HFFc6 (cell line): ENCODE results near the gene THSD4. TPM values are rescaled to one million over a fixed set of nuclear protein-coding genes. Genes with fewer than 3 reads are reported as not detected.
A peak's percentile ranks its signal among the peaks of the same experiment; 100 is the strongest.

Experiments used
- DNase-seq: peaks from one replicate; pipeline ENCODE4 v3.0.0-alpha.2; 2018
- H3K27ac Mint-ChIP-seq: 2 replicates; pipeline ENCODE4 v1.8.0; 2020; ENCODE audit warnings: mild to moderate bottlenecking, mixed read lengths
- H3K27me3 Mint-ChIP-seq: 2 replicates; pipeline ENCODE4 v1.8.0; 2021; ENCODE audit warnings: mild to moderate bottlenecking, moderate library complexity, mixed read lengths; ENCODE audit not compliant: insufficient read depth
- H3K36me3 Mint-ChIP-seq: 2 replicates; pipeline ENCODE4 v1.8.0; 2021; ENCODE audit warnings: low read depth, mixed read lengths
- H3K4me1 Mint-ChIP-seq: 2 replicates; pipeline ENCODE4 v1.8.0; 2020; ENCODE audit warnings: low read depth, mixed read lengths
- H3K4me3 Mint-ChIP-seq: 2 replicates; pipeline ENCODE4 v1.8.0; 2020; ENCODE audit warnings: mild to moderate bottlenecking, moderate library complexity, mixed read lengths
- H3K9me3 Mint-ChIP-seq: 2 replicates; pipeline ENCODE4 v1.8.0; 2020; ENCODE audit warnings: mild to moderate bottlenecking, mixed read lengths
- total RNA-seq, 6 experiments: library from RNA; stranded (reverse); fragmentation: NEBNext Ultra II Directional; extraction: Animal tissue kit (Norgen Biotek cat#: 25700); gene quantifications; 2 replicates in 1 of 6; 3 replicates in 5 of 6; pipeline ENCODE4 v1.2.3, GENCODE V29; 2021
- TF ChIP-seq, protein P1 (sequence below): fragments of 200-600 bp; sonication (generic); IDR thresholded peaks from 2 replicates; pipeline ENCODE4 v1.5.0; 2021; ENCODE audit warnings: antibody characterized with exemption, mild to moderate bottlenecking

Gene THSD4
- total RNA-seq, 6 experiments from 2014 or later, result 32.7 to 39.1 (median 36.4) TPM

DNA sequence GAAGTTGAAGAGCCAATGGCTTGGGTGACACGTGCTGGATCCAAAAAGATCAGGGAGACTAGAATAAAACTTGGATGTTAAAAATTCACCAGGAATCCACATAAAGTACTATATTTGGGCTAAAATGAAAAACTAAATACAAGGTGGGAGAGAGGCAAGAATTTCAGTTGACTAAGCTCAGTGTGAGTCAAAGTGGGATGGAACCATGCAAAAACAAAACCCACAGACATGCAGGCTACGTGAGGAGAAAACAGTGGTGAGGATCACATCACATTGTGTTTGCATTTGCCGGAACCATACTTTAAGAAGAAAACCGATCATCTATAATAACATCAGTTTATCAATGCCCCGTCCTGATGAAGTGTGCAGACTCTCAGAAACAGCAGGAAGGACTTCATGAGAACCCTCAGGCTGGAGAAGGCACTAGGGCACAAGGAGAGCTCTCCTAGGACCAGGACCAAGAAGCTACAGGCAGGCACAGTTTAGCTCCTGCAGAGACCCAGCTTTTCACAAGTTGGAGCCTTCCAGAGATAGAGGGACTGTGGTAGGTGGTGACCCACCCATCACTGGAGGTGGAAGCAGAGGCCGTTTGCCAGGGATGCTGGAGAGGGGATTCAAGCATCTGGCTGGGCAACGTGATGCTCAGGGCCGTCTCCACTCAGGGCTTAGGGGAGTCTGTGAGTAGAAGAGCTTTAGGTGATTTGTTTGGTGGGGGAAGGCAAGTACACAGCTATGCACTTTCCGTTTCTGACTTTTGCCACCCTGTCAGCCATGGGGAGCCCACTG, 666.1 kb downstream of the THSD4 start:
- H3K4me3 Mint-ChIP-seq, result peak overlapping the region; percentile 20; the same call in 1 of the 2 replicates
- peak overlapping the region; percentile 9; the same call in 1 of the 2 replicates for H3K27ac Mint-ChIP-seq
- H3K9me3 Mint-ChIP-seq, result no peaks in the 10 kb centered on the region
- H3K4me1 Mint-ChIP-seq, result peaks cover 38% of the 10 kb centered on the region
- H3K36me3 Mint-ChIP-seq, result no peaks in the 10 kb centered on the region
- TF ChIP-seq, protein P1, sequence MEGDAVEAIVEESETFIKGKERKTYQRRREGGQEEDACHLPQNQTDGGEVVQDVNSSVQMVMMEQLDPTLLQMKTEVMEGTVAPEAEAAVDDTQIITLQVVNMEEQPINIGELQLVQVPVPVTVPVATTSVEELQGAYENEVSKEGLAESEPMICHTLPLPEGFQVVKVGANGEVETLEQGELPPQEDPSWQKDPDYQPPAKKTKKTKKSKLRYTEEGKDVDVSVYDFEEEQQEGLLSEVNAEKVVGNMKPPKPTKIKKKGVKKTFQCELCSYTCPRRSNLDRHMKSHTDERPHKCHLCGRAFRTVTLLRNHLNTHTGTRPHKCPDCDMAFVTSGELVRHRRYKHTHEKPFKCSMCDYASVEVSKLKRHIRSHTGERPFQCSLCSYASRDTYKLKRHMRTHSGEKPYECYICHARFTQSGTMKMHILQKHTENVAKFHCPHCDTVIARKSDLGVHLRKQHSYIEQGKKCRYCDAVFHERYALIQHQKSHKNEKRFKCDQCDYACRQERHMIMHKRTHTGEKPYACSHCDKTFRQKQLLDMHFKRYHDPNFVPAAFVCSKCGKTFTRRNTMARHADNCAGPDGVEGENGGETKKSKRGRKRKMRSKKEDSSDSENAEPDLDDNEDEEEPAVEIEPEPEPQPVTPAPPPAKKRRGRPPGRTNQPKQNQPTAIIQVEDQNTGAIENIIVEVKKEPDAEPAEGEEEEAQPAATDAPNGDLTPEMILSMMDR, result no peak
- H3K27me3 Mint-ChIP-seq, result peaks cover 7% of the 10 kb centered on the region
- DNase-seq, result peak; percentile 23

DNA sequence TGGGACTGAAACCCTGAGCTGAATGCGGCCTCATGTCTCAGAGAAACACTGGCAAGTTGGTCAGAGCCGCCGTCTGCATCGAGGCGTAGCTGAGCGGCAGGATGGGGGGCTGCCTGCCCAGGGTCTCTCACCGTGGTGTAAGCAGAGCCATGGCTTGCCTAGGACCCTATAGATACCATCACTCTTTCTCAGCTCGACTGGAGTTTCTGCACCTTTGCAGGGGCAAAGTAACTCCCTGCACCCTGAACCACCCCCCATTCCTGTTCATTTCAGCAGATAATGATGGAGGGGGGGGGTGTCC, 666.6 kb downstream of the THSD4 start:
- Mint-ChIP-seq H3K9me3 (no peaks in the 10 kb centered on the region), H3K4me1 (peaks cover 34% of the 10 kb centered on the region), H3K27ac (no peak overlapping the region), H3K36me3 (no peaks in the 10 kb centered on the region), H3K4me3 (no peak overlapping the region), H3K27me3 (peaks cover 8% of the 10 kb centered on the region)
- TF ChIP-seq, protein P1, result no peak
- DNase-seq, result no peak

DNA sequence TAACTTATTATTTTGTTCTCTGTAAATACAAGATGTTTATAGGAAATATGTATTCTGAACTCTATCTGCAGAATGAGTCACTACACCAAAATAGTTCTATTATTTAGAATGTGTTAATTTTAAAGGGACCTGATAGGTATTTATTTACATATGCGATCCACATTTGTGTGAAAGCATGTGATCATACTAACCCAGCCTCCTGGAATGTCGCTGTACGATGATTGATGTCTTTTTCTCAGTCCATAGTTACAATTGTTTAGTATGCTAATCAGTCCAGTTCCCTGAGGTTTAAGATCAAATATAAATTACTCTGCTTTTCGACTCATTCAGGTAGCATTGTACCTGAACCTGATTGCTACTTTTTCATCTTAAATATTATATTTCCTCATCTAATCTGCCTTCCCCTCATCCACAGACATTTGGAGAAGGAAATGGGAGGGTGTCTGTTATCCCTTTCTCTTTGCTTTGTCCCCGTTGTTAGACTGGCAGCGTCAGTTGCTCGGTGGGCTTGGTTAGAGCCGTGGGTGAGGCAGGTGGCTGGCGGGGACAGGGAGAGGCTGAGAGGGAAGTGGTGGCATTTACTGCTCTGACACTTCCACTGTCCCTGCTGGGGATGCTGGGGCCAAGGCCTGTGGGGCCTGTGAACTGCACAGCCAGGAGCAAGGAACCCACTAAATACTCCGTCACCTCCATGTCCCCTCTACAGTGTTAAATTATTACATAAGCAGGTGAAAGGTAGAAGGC, 667.3 kb downstream of the THSD4 start:
- Mint-ChIP-seq H3K27ac (no peak overlapping the region), H3K36me3 (no peaks in the 10 kb centered on the region), H3K27me3 (peaks cover 8% of the 10 kb centered on the region), H3K4me3 (no peak overlapping the region), H3K4me1 (peaks cover 34% of the 10 kb centered on the region), H3K9me3 (no peaks in the 10 kb centered on the region)
- TF ChIP-seq, protein P1, result no peak
- DNase-seq, result no peak

GRCh38 chr15:71784719-71785118, 669.4 kb downstream of the THSD4 start:
- Mint-ChIP-seq H3K27ac (no peak overlapping the region), H3K9me3 (no peaks in the 10 kb centered on the region), H3K36me3 (no peaks in the 10 kb centered on the region), H3K4me3 (no peak overlapping the region), H3K27me3 (peaks cover 11% of the 10 kb centered on the region), H3K4me1 (peaks cover 28% of the 10 kb centered on the region)
- no peak for DNase-seq
- TF ChIP-seq, protein P1, result peak; percentile 66

GRCh38 chr15:71785996-71786395, 670.7 kb downstream of the THSD4 start:
- no peak overlapping the region for H3K27ac Mint-ChIP-seq
- H3K4me3 Mint-ChIP-seq, result no peak overlapping the region
- peaks cover 14% of the 10 kb centered on the region for H3K27me3 Mint-ChIP-seq
- no peak for DNase-seq
- H3K9me3 Mint-ChIP-seq, result no peaks in the 10 kb centered on the region
- TF ChIP-seq, protein P1, result no peak
- H3K4me1 Mint-ChIP-seq, result peaks cover 28% of the 10 kb centered on the region
- H3K36me3 Mint-ChIP-seq, result no peaks in the 10 kb centered on the region
